Testis (tissue), 2 donors: ENCODE data around the gene PSAP.
"Not testable (repeated sequence)": the region's sequence is repeated elsewhere in the genome, so short reads cannot be mapped to it uniquely, and the experiment has no call there.

ENCODE experiments used
- CTCF ChIP-seq, 3 experiments: fragments of 450-650 bp in 2 of 3; fragments of 200-600 bp in 1 of 3; sonication (generic) in 1 of 3; IDR thresholded peaks; one replicate each; pipeline ENCODE4 v1.5.1; 2016 to 2019; ENCODE audit warnings: antibody characterized with exemption in 3 of 3, mild to moderate bottlenecking in 2 of 3, moderate library complexity in 1 of 3
- POLR2A ChIP-seq: fragments of 450-650 bp; IDR thresholded peaks from one replicate; pipeline ENCODE4 v1.6.1; 2017; ENCODE audit warnings: antibody characterized with exemption, mild to moderate bottlenecking, moderate library complexity

GRCh38 chr10:71898346-71898745 is 47.3 kb upstream of the PSAP start:
- TF ChIP-seq CTCF (IDR thresholded peaks at IDR 0.05); POLR2A: not testable (repeated sequence)
